Neural progenitor cell (in vitro differentiated cells): ENCODE data around the gene IL27RA. TPM values are rescaled to one million over a fixed set of nuclear protein-coding genes. Genes with fewer than 3 reads are reported as not detected.

Experiments used
- DNase-seq: peaks from one replicate; pipeline ENCODE4 v3.0.0-alpha.2; 2016; ENCODE audit warnings: low spot score
- H2AFZ ChIP-seq: fragments of 200-600 bp; sonication (generic); replicated peaks from 2 replicates; pipeline ENCODE4 v1.6.1; 2016; ENCODE audit warnings: antibody characterized with exemption
- H3F3A ChIP-seq: fragments of 200-600 bp; sonication (generic); 2 replicates; pipeline ENCODE4 v1.6.1; 2016; ENCODE audit warnings: antibody characterized with exemption, low read depth
- H3K27ac ChIP-seq: fragments of 200-600 bp; sonication (generic); 2 replicates; pipeline ENCODE4 v1.5.1; 2016; ENCODE audit warnings: mild to moderate bottlenecking
- H3K27me3 ChIP-seq: fragments of 200-600 bp; sonication (generic); 2 replicates; pipeline ENCODE4 v1.6.1; 2016; ENCODE audit warnings: mild to moderate bottlenecking, moderate library complexity
- H3K36me3 ChIP-seq: fragments of 200-600 bp; sonication (generic); 2 replicates; pipeline ENCODE4 v1.5.1; 2016
- H3K4me1 ChIP-seq: fragments of 200-600 bp; sonication (generic); 2 replicates; pipeline ENCODE4 v1.6.1; 2016; ENCODE audit warnings: mixed run types
- H3K4me2 ChIP-seq: fragments of 200-600 bp; sonication (generic); 2 replicates; pipeline ENCODE4 v1.6.1; 2016
- H3K4me3 ChIP-seq: fragments of 200-600 bp; sonication (generic); 2 replicates; pipeline ENCODE4 v1.5.1; 2016
- H3K79me2 ChIP-seq: fragments of 200-600 bp; sonication (generic); 2 replicates; pipeline ENCODE4 v1.6.1; 2016; ENCODE audit warnings: low read depth
- H3K9ac ChIP-seq: fragments of 200-600 bp; sonication (generic); 2 replicates; pipeline ENCODE4 v1.6.1; 2016
- H3K9me3 ChIP-seq: fragments of 200-600 bp; sonication (generic); 2 replicates; pipeline ENCODE4 v1.5.1; 2016; ENCODE audit warnings: low read depth
- H4K20me1 ChIP-seq: fragments of 200-600 bp; sonication (generic); 2 replicates; pipeline ENCODE4 v1.6.1; 2016; ENCODE audit warnings: low read depth
- H3K27ac Mint-ChIP-seq: 3 replicates; pipeline ENCODE4 v1.8.0; 2021; ENCODE audit warnings: mixed read lengths
- H3K27me3 Mint-ChIP-seq: 2 replicates; pipeline ENCODE4 v1.8.0; 2022; ENCODE audit warnings: low read depth, mild to moderate bottlenecking, inconsistent platforms, moderate library complexity, mixed read lengths; ENCODE audit not compliant: insufficient read depth
- H3K36me3 Mint-ChIP-seq: 3 replicates; pipeline ENCODE4 v1.8.0; 2021; ENCODE audit warnings: mixed read lengths
- H3K4me1 Mint-ChIP-seq: 3 replicates; pipeline ENCODE4 v1.8.0; 2021; ENCODE audit warnings: mixed read lengths
- H3K4me3 Mint-ChIP-seq: 3 replicates; pipeline ENCODE4 v1.8.0; 2021; ENCODE audit warnings: mild to moderate bottlenecking, moderate library complexity, mixed read lengths
- H3K9me3 Mint-ChIP-seq: 3 replicates; pipeline ENCODE4 v1.8.0; 2020; ENCODE audit warnings: mixed read lengths
- EZH2 ChIP-seq: fragments of 200-600 bp; sonication (generic); IDR thresholded peaks from 2 replicates; pipeline ENCODE4 v1.6.1; 2017; ENCODE audit warnings: antibody characterized with exemption, mild to moderate bottlenecking, moderate library complexity
- EZH2phosphoT487 ChIP-seq: fragments of 200-600 bp; sonication (generic); IDR thresholded peaks from 2 replicates; pipeline ENCODE4 v1.6.1; 2017; ENCODE audit warnings: antibody characterized with exemption
- total RNA-seq: library from RNA; depleted of rRNA; stranded (reverse); fragments of >200 nt; gene quantifications from 2 replicates; pipeline ENCODE4 v1.2.3, GENCODE V29; 2015; ENCODE audit warnings: low replicate concordance
- TF ChIP-seq, protein P1 (sequence below): fragments of 200-600 bp; sonication (generic); IDR thresholded peaks from 2 replicates; pipeline ENCODE4 v1.5.1; 2017; ENCODE audit warnings: antibody characterized with exemption, mild to moderate bottlenecking

The IL27RA gene
- total RNA-seq, 1 donor from 2014 or later, result 1.2 TPM

DNA sequence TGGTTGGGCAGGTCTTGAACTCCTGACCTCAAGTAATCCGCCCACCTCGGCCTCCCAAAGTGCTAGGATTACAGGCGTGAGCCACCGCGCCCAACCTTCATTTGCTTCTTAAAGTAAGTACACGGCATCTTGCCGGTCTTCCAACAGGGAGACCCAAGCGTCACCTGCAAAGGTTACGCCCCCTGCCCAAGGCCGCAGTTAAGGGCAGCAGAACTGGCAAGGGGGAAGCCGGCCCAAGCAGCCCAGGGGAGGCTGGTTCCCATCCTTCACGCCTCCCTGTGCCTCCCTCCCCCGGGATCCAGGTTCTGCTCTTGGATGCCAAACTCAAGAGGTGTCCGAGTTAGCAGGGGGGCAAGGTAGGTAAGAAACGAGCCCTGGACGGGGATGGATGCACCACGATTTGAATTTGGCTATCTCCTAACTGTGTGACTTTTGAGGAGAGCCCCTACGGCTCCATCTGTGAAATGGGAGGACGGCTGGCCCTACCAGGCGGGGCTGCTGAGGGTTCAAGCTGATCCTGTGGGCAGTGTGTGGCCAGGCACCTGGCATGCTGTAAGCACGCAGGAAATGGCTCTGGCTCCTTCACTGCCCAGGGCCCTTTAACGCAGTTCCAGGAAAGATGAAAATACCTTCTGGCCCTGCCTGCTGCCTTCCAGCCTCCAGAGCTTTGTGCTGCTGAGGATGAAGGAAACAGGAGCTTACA is 34.5 kb upstream of the IL27RA start:
- H3K36me3 Mint-ChIP-seq, result peaks cover 19% of the 10 kb centered on the region

DNA sequence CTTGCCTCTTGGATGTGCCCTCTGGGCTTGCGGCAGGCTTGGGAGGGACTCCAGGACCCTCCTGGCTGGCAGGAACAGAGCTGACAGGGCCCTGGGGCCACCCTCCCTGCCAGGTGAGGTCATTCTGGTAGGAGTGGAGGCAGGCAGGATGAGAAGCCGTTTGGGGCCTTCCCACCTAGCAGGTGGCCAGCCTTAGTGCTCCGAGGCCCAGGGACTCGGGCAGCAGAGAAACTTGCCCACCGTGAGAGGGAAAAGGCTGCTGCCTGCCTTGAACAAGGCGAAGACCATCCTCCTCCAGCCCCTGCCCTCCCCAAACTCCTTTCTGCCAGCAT is 34.0 kb upstream of the IL27RA start:
- no peak overlapping the region for H3K27ac ChIP-seq
- no peak overlapping the region for H3K4me3 ChIP-seq
- peaks cover 10% of the 10 kb centered on the region for H3K9me3 Mint-ChIP-seq
- no peaks in the 10 kb centered on the region for H4K20me1 ChIP-seq
- H2AFZ ChIP-seq, result no peak overlapping the region
- H3K4me1 ChIP-seq, result no peaks in the 10 kb centered on the region
- H3K27me3 Mint-ChIP-seq, result no peaks in the 10 kb centered on the region
- H3K36me3 Mint-ChIP-seq, result peaks cover 17% of the 10 kb centered on the region
- no peak overlapping the region for H3K27ac Mint-ChIP-seq
- H3F3A ChIP-seq, result no peaks in the 10 kb centered on the region
- no peak overlapping the region for H3K9ac ChIP-seq
- no peaks in the 10 kb centered on the region for H3K27me3 ChIP-seq
- H3K4me2 ChIP-seq, result no peak overlapping the region
- no peaks in the 10 kb centered on the region for H3K9me3 ChIP-seq
- peaks cover 30% of the 10 kb centered on the region for H3K79me2 ChIP-seq
- no peak overlapping the region for H3K4me3 Mint-ChIP-seq
- no peak for DNase-seq
- peaks cover 4% of the 10 kb centered on the region for H3K36me3 ChIP-seq
- peaks cover 2% of the 10 kb centered on the region for H3K4me1 Mint-ChIP-seq
- TF ChIP-seq EZH2, result no peak
- no peak for TF ChIP-seq EZH2phosphoT487
- TF ChIP-seq, protein P1, sequence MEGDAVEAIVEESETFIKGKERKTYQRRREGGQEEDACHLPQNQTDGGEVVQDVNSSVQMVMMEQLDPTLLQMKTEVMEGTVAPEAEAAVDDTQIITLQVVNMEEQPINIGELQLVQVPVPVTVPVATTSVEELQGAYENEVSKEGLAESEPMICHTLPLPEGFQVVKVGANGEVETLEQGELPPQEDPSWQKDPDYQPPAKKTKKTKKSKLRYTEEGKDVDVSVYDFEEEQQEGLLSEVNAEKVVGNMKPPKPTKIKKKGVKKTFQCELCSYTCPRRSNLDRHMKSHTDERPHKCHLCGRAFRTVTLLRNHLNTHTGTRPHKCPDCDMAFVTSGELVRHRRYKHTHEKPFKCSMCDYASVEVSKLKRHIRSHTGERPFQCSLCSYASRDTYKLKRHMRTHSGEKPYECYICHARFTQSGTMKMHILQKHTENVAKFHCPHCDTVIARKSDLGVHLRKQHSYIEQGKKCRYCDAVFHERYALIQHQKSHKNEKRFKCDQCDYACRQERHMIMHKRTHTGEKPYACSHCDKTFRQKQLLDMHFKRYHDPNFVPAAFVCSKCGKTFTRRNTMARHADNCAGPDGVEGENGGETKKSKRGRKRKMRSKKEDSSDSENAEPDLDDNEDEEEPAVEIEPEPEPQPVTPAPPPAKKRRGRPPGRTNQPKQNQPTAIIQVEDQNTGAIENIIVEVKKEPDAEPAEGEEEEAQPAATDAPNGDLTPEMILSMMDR, result no peak

More for the DNA sequence above, 34.5 kb upstream of the IL27RA start:
- Histone ChIP-seq H3K4me1 (no peaks in the 10 kb centered on the region), H2AFZ (no peak overlapping the region), H3K4me2 (no peak overlapping the region), H3K36me3 (peaks cover 4% of the 10 kb centered on the region), H3F3A (no peaks in the 10 kb centered on the region), H3K27ac (no peak overlapping the region), H4K20me1 (no peaks in the 10 kb centered on the region), H3K27me3 (no peaks in the 10 kb centered on the region), H3K9ac (no peak overlapping the region), H3K4me3 (no peak overlapping the region), H3K9me3 (no peaks in the 10 kb centered on the region), H3K79me2 (peaks cover 30% of the 10 kb centered on the region)
- H3K27me3 Mint-ChIP-seq, result peaks cover 3% of the 10 kb centered on the region
- TF ChIP-seq EZH2 (no peak), EZH2phosphoT487 (no peak)
- TF ChIP-seq, protein P1, result no peak
- H3K4me1 Mint-ChIP-seq, result peaks cover 2% of the 10 kb centered on the region
- H3K9me3 Mint-ChIP-seq, result peaks cover 10% of the 10 kb centered on the region
- no peak overlapping the region for H3K27ac Mint-ChIP-seq
- no peak for DNase-seq
- H3K4me3 Mint-ChIP-seq, result no peak overlapping the region

DNA sequence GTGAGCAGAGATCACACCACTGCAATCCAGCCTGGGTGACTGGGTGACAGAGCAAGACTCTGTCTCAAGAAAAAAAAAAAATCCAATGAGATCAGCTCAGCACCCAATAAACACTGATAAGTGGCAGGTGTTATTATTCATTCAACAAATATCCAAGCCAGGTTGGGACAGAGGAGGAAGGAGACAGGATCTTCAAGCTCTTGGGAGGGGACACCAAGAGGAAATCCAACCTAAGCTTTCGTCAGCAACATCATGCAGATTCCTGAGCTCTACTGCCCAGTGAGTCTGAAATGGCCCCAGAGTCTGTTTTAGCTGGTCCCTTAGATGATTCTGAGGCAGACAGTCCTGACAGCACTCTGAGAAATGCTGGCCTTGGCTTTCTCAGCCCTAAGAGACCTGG is 33.1 kb upstream of the IL27RA start:
- H3K9me3 Mint-ChIP-seq, result peaks cover 10% of the 10 kb centered on the region
- no peaks in the 10 kb centered on the region for H3K27me3 ChIP-seq
- no peaks in the 10 kb centered on the region for H3K4me1 ChIP-seq
- no peak overlapping the region for H2AFZ ChIP-seq
- H3K27ac Mint-ChIP-seq, result no peak overlapping the region
- no peak for DNase-seq
- H3K4me3 ChIP-seq, result no peak overlapping the region
- peaks cover 4% of the 10 kb centered on the region for H3K36me3 ChIP-seq
- peaks cover 30% of the 10 kb centered on the region for H3K79me2 ChIP-seq
- no peaks in the 10 kb centered on the region for H3K27me3 Mint-ChIP-seq
- no peak for TF ChIP-seq EZH2
- no peak for TF ChIP-seq EZH2phosphoT487
- TF ChIP-seq, protein P1, result no peak
- no peaks in the 10 kb centered on the region for H4K20me1 ChIP-seq
- peaks cover 15% of the 10 kb centered on the region for H3K36me3 Mint-ChIP-seq
- no peak overlapping the region for H3K4me2 ChIP-seq
- no peak overlapping the region for H3K9ac ChIP-seq
- no peak overlapping the region for H3K27ac ChIP-seq
- H3K4me3 Mint-ChIP-seq, result no peak overlapping the region
- no peaks in the 10 kb centered on the region for H3K9me3 ChIP-seq
- peaks cover 2% of the 10 kb centered on the region for H3K4me1 Mint-ChIP-seq
- no peaks in the 10 kb centered on the region for H3F3A ChIP-seq
